ENCODE results near the gene SGK1. TPM values are rescaled to one million over a fixed set of nuclear protein-coding genes. Genes with fewer than 3 reads are reported as not detected.

The SGK1 gene
- total RNA-seq, 1 experiment from 2014 or later = 7.8 TPM

- H3K23me2 ChIP-seq (ENCODE audit: insufficient read length, low read depth, low read length, poor library complexity, severe bottlenecking) = no peaks in the 10 kb centered on the region
- H3K4ac ChIP-seq (ENCODE audit: low read depth, low read length) = no peak overlapping the region
- no peak overlapping the region for H2AK5ac ChIP-seq (ENCODE audit: insufficient read length, low read length)
- no peak overlapping the region for H3K9ac ChIP-seq (ENCODE audit: extremely low read depth, insufficient read length, low read length)
- no peaks in the 10 kb centered on the region for H3K27me3 ChIP-seq (ENCODE audit: insufficient read depth, low read length)
- H3K4me3 Mint-ChIP-seq = no peak overlapping the region
- no peaks in the 10 kb centered on the region for H3K9me3 Mint-ChIP-seq
- H3K14ac ChIP-seq (ENCODE audit: insufficient read depth, low read length) = no peak overlapping the region
- no peaks in the 10 kb centered on the region for H3K27me3 Mint-ChIP-seq (ENCODE audit: low read depth)
- H3K23ac ChIP-seq (ENCODE audit: insufficient read length, low read depth, low read length) = no peak overlapping the region
- H3K4me1 ChIP-seq (ENCODE audit: insufficient read depth, low read length) = no peaks in the 10 kb centered on the region
- H2BK15ac ChIP-seq (ENCODE audit: low read depth, low read length) = no peak overlapping the region
- H3K4me1 Mint-ChIP-seq = no peaks in the 10 kb centered on the region
- H3K79me2 ChIP-seq (ENCODE audit: insufficient read depth, low read length) = no peaks in the 10 kb centered on the region
- H2BK20ac ChIP-seq (ENCODE audit: low read depth, low read length, poor library complexity, severe bottlenecking) = no peak overlapping the region
- H3K36me3 Mint-ChIP-seq (ENCODE audit: insufficient read depth in 1 of 3, low read depth in 3 of 3) = no peaks in the 10 kb centered on the region
- H4K20me1 ChIP-seq (ENCODE audit: control insufficient read depth, insufficient read depth, insufficient read length) = no peaks in the 10 kb centered on the region
- no peak overlapping the region for H3K4me2 ChIP-seq (ENCODE audit: insufficient read depth, insufficient read length, low read length)
- H3K27ac Mint-ChIP-seq = no peak overlapping the region
- H2BK5ac ChIP-seq (ENCODE audit: insufficient read length, low read length) = no peak overlapping the region
- no peak overlapping the region for H3K56ac ChIP-seq (ENCODE audit: insufficient read length, low read depth, low read length)
- H3K27ac ChIP-seq (ENCODE audit: insufficient read length, low read depth, low read length) = no peak overlapping the region
- H3T11ph ChIP-seq (ENCODE audit: low read length) = no peak overlapping the region
- DNase-seq = no peak
- H2BK120ac ChIP-seq (ENCODE audit: low read depth, low read length, poor library complexity, severe bottlenecking) = no peak overlapping the region
- no peak overlapping the region for H3K18ac ChIP-seq (ENCODE audit: insufficient read length, low read depth, low read length)
- H3K79me1 ChIP-seq (ENCODE audit: insufficient read depth, low read depth, low read length, poor library complexity, severe bottlenecking) = no peaks in the 10 kb centered on the region
- H4K8ac ChIP-seq (replicated peaks; ENCODE audit: insufficient read length, low read depth, low read length) = no peak overlapping the region
- H2BK12ac ChIP-seq (ENCODE audit: insufficient read length, low read depth, low read length) = no peak overlapping the region
- no peak overlapping the region for H2AFZ ChIP-seq (ENCODE audit: low read length)
- H4K5ac ChIP-seq (ENCODE audit: insufficient read length, low read depth, low read length) = no peak overlapping the region
- no peak for TF ChIP-seq CTCF (conservative IDR thresholded peaks at IDR 0.05)
- H3K9me3 ChIP-seq (ENCODE audit: control insufficient read depth, low read depth, low read length) = no peaks in the 10 kb centered on the region
- no peak overlapping the region for H4K91ac ChIP-seq (ENCODE audit: insufficient read length, low read depth, low read length)
Measured at GRCh38 chr6:134339216-134339615, 21.3 kb upstream of the SGK1 start.
